Measurements from ENCODE around the gene PIP4K2A. TPM values are rescaled to one million over a fixed set of nuclear protein-coding genes. Genes with fewer than 3 reads are reported as not detected.

The PIP4K2A gene
- total RNA-seq, 1 donor from 2014 or later: 37.6 TPM

- no peak for DNase-seq (ENCODE audit: low spot score in 2 of 2, unreplicated experiment in 2 of 2)
- peaks cover 14% of the 10 kb centered on the region for H3K4me1 Mint-ChIP-seq
- H3K9me3 Mint-ChIP-seq: no peaks in the 10 kb centered on the region
- TF ChIP-seq CTCF (IDR thresholded peaks at IDR 0.05; ENCODE audit: unreplicated experiment): no peak
- H3K36me3 Mint-ChIP-seq: no peaks in the 10 kb centered on the region
- H3K4me3 Mint-ChIP-seq: no peak overlapping the region
- no peaks in the 10 kb centered on the region for H3K27me3 Mint-ChIP-seq (ENCODE audit: low read depth)
- no peak overlapping the region for H3K27ac Mint-ChIP-seq
Observed at GRCh38 chr10:22489975-22490374, 224.4 kb downstream of the PIP4K2A start.

- Mint-ChIP-seq H3K36me3 (no peaks in the 10 kb centered on the region), H3K27ac (no peak overlapping the region), H3K4me1 (peaks cover 12% of the 10 kb centered on the region), H3K4me3 (no peak overlapping the region), H3K27me3 (ENCODE audit: low read depth) (no peaks in the 10 kb centered on the region), H3K9me3 (no peaks in the 10 kb centered on the region)
- no peak for DNase-seq (ENCODE audit: low spot score in 2 of 2, unreplicated experiment in 2 of 2)
- no peak for TF ChIP-seq CTCF (IDR thresholded peaks at IDR 0.05; ENCODE audit: unreplicated experiment)
Observed at GRCh38 chr10:22489467-22489866, 224.9 kb downstream of the PIP4K2A start.

- no peak for TF ChIP-seq CTCF (IDR thresholded peaks at IDR 0.05; ENCODE audit: unreplicated experiment)
Observed at GRCh38 chr10:22486431-22486830, 227.9 kb downstream of the PIP4K2A start.

More at GRCh38 chr10:22486431-22486830, 227.9 kb downstream of the PIP4K2A start:
- Mint-ChIP-seq H3K36me3 (no peaks in the 10 kb centered on the region), H3K27me3 (ENCODE audit: low read depth) (peaks cover 2% of the 10 kb centered on the region), H3K27ac (no peak overlapping the region), H3K4me3 (no peak overlapping the region), H3K4me1 (peaks cover 13% of the 10 kb centered on the region), H3K9me3 (no peaks in the 10 kb centered on the region)
- DNase-seq (ENCODE audit: low spot score in 2 of 2, unreplicated experiment in 2 of 2): no peak

Other genes starting within 250 kb of the PIP4K2A start
- gene ARMC3, start 213.5 kb upstream of the PIP4K2A start, total RNA-seq: 0.57 to 1.3 TPM (median 0.83 TPM) in 3 replicates